HEK293 (cell line): ENCODE results near the gene PELI3.

Source experiments
- CTCF ChIA-PET: fragments of 350-600 bp; formaldehyde crosslinking; extraction: SDS; loops from one replicate; lab custom pipeline; 2021; ENCODE audit warnings: antibody characterized with exemption; lab: Yijun Ruan, JAX
- POLR2A ChIA-PET: fragments of 300-600 bp; formaldehyde crosslinking; extraction: SDS; loops from one replicate; lab custom pipeline; 2020; ENCODE audit warnings: antibody characterized with exemption, inconsistent platforms; lab: Yijun Ruan, JAX
- H3K27ac ChIP-seq: fragments of 200-500 bp; sonication (Bioruptor generic); 2 replicates; pipeline ENCODE4 v1.5.1; 2014; ENCODE audit warnings: low read depth, low read length, control low read depth, inconsistent platforms; ENCODE audit errors: extremely low read depth
- H3K36me3 ChIP-seq, 2 experiments: fragments of 200-500 bp in 1 of 2; sonication (Bioruptor generic) in 1 of 2; 1 replicate in 1 of 2; 2 replicates in 1 of 2; pipeline ENCODE4 v1.5.1; 2014 to 2017; ENCODE audit warnings: inconsistent platforms in 2 of 2, low read length in 2 of 2; ENCODE audit not compliant: control insufficient read depth in 2 of 2, insufficient read depth in 1 of 2
- H3K4me1 ChIP-seq: fragments of 200-500 bp; sonication (Bioruptor generic); 2 replicates; pipeline ENCODE4 v1.5.1; 2014; ENCODE audit warnings: mild to moderate bottlenecking, low read length, inconsistent platforms; ENCODE audit not compliant: control insufficient read depth, insufficient read depth
- H3K4me3 ChIP-seq: 2 replicates; pipeline ENCODE4 v1.5.1; 2011; ENCODE audit warnings: low read depth, mild to moderate bottlenecking, control low read depth, low read length, moderate library complexity
- H3K9me3 ChIP-seq: fragments of 200-500 bp; sonication (Bioruptor generic); 2 replicates; pipeline ENCODE4 v1.5.1; 2014; ENCODE audit warnings: low read depth, low read length, inconsistent platforms; ENCODE audit not compliant: control insufficient read depth, insufficient read depth
- FEZF1 ChIP-seq: fragments of 450-650 bp; formaldehyde crosslinking; IDR thresholded peaks from 2 replicates; pipeline ENCODE4 v1.5.1; 2016; ENCODE audit warnings: missing biosample characterization, missing genetic modification characterization
- HOXC10 ChIP-seq: sonication (generic); formaldehyde crosslinking; IDR thresholded peaks from 2 replicates; pipeline ENCODE4 v1.8.1; 2023; ENCODE audit warnings: mild to moderate bottlenecking, missing genetic modification reagents
- PRDM2 ChIP-seq: fragments of 450-650 bp; formaldehyde crosslinking; IDR thresholded peaks from 2 replicates; pipeline ENCODE4 v1.5.1; 2016; ENCODE audit warnings: missing biosample characterization, missing genetic modification characterization, borderline replicate concordance
- RBAK ChIP-seq: fragments of 450-650 bp; formaldehyde crosslinking; IDR thresholded peaks from 2 replicates; pipeline ENCODE4 v1.5.1; 2016; ENCODE audit warnings: missing biosample characterization, missing genetic modification characterization
- YY2 ChIP-seq: fragments of 450-650 bp; formaldehyde crosslinking; IDR thresholded peaks from 2 replicates; pipeline ENCODE4 v1.5.1; 2016; ENCODE audit warnings: missing biosample characterization, missing genetic modification characterization
- ZBTB20 ChIP-seq: fragments of 450-650 bp; formaldehyde crosslinking; IDR thresholded peaks from 2 replicates; pipeline ENCODE4 v1.5.1; 2016; ENCODE audit warnings: missing biosample characterization, missing genetic modification characterization
- ZNF10 ChIP-seq: fragments of 450-650 bp; formaldehyde crosslinking; IDR thresholded peaks from 2 replicates; pipeline ENCODE4 v1.5.1; 2017; ENCODE audit warnings: missing biosample characterization, missing genetic modification characterization
- ZNF175 ChIP-seq: fragments of 450-650 bp; formaldehyde crosslinking; IDR thresholded peaks from 2 replicates; pipeline ENCODE4 v1.5.1; 2016; ENCODE audit warnings: missing biosample characterization, missing genetic modification characterization
- ZNF274 ChIP-seq, 2 experiments: fragments of 200-500 bp in 1 of 2; fragments of 450-650 bp in 1 of 2; sonication (Bioruptor generic) in 1 of 2; formaldehyde crosslinking in 1 of 2; IDR thresholded peaks; 2 replicates each; pipeline versions ENCODE4 v1.5.1 to v1.6.1; 2014 to 2016; ENCODE audit warnings: borderline replicate concordance in 1 of 2, inconsistent platforms in 1 of 2, low read length in 1 of 2, missing biosample characterization in 1 of 2, missing genetic modification characterization in 1 of 2
- ZNF548 ChIP-seq: fragments of 450-650 bp; formaldehyde crosslinking; IDR thresholded peaks from 2 replicates; pipeline ENCODE4 v1.5.1; 2016; ENCODE audit warnings: missing biosample characterization, missing genetic modification characterization
- ZNF560 ChIP-seq: fragments of 450-650 bp; formaldehyde crosslinking; IDR thresholded peaks from 2 replicates; pipeline ENCODE4 v1.5.1; 2017; ENCODE audit warnings: missing biosample characterization, missing genetic modification characterization, borderline replicate concordance
- ZNF585B ChIP-seq: fragments of 450-650 bp; formaldehyde crosslinking; IDR thresholded peaks from 2 replicates; pipeline ENCODE4 v1.5.1; 2016; ENCODE audit warnings: missing biosample characterization, missing genetic modification characterization
- ZNF658 ChIP-seq: fragments of 450-650 bp; formaldehyde crosslinking; IDR thresholded peaks from 2 replicates; pipeline ENCODE4; 2016; ENCODE audit warnings: missing biosample characterization, missing genetic modification characterization
- ZNF704 ChIP-seq: fragments of 450-650 bp; formaldehyde crosslinking; IDR thresholded peaks from 2 replicates; pipeline ENCODE4 v1.5.1; 2016; ENCODE audit warnings: missing biosample characterization, missing genetic modification characterization
- ZNF776 ChIP-seq: fragments of 450-650 bp; formaldehyde crosslinking; IDR thresholded peaks from 2 replicates; pipeline ENCODE4 v1.5.0; 2017; ENCODE audit warnings: missing biosample characterization, missing genetic modification characterization, borderline replicate concordance

Gene PELI3

GRCh38 chr11:66524304-66525040 lies 57.8 kb downstream of the PELI3 start:
- Histone ChIP-seq H3K9me3 (no peaks in the 10 kb centered on the region), H3K4me3 (no peak overlapping the region), H3K36me3 (peaks cover 0 to 63% of the 10 kb centered on the region in 2 experiments; a peak in 2 of 3 replicates), H3K27ac (no peak overlapping the region), H3K4me1 (no peaks in the 10 kb centered on the region)
- ChIA-PET CTCF (no interaction called here), POLR2A (interaction anchor here (0.7 kb wide), 1 partner anchor 40 kb away, joined by 3 read pairs; no protein-coding TSS in a partner anchor)
- TF ChIP-seq ZNF10 (tag by site-specific recombination), result no peak
- no peak for TF ChIP-seq FEZF1 (tag by site-specific recombination)
- TF ChIP-seq ZNF548 (tag by site-specific recombination), result no peak
- no peak for TF ChIP-seq ZNF776 (tag by site-specific recombination)
- TF ChIP-seq ZNF274 (IDR thresholded peaks at IDR 0.05; ENCODE audit: low read length), result no peak
- no peak for TF ChIP-seq ZNF274 (tag by site-specific recombination; IDR thresholded peaks at IDR 0.05; ENCODE audit: borderline replicate concordance)
- TF ChIP-seq PRDM2 (tag by site-specific recombination), result no peak
- TF ChIP-seq ZNF175 (tag by site-specific recombination), result no peak
- no peak for TF ChIP-seq ZNF560 (tag by site-specific recombination)
- no peak for TF ChIP-seq ZBTB20 (tag by site-specific recombination)
- TF ChIP-seq HOXC10 (CRISPR knock-in tag), result no peak
- TF ChIP-seq ZNF704, result no peak
- TF ChIP-seq RBAK (tag by site-specific recombination), result no peak
- TF ChIP-seq ZNF658 (tag by site-specific recombination), result no peak
- TF ChIP-seq ZNF585B (tag by site-specific recombination), result no peak
- no peak for TF ChIP-seq YY2
